NCI-H1930 (cell line): ENCODE results near the gene MAN1A1.
"Not testable (repeated sequence)": the region's sequence is repeated elsewhere in the genome, so short reads cannot be mapped to it uniquely, and the experiment has no call there.

Experiments used
- DNase-seq, 2 experiments: peaks; one replicate each; lab custom pipeline; 2025; lab: John Stamatoyannopoulos, UW

MAN1A1 gene

DNA sequence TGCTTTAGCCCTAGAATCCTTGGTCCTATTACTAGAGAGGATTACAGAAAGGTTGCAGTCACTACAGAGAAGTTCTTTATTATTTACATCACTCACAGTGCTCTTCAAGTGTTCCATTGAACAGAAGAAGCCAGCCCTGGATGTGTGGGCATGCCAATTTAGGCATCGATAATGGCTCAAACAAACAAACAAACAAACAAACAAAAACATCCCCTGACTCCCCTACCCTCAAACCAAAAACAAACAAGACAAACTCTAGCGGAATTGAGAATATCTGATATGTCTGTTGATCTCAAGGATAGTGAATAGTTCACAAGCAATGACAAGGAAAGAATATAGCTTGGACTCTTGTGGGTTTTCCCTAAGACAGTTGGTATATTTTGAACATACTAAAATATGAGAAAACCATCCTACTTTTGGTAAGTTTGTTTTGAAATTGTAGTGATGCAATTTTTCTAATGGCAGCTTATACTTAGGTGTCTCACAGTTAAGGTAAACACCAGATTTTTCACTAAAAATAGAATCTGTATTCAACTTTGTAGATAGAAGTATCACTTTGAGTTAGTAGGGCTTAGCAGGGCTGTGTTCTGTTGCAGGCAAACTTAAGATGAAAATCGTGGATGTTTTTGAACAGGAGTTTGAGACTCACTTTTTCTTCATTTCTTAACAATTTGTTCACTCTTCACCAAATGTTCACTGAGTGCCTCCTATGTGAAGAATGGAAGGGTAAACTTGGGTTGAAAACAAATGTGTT is 178.3 kb downstream of the MAN1A1 start:
- DNase-seq: no peak

DNA sequence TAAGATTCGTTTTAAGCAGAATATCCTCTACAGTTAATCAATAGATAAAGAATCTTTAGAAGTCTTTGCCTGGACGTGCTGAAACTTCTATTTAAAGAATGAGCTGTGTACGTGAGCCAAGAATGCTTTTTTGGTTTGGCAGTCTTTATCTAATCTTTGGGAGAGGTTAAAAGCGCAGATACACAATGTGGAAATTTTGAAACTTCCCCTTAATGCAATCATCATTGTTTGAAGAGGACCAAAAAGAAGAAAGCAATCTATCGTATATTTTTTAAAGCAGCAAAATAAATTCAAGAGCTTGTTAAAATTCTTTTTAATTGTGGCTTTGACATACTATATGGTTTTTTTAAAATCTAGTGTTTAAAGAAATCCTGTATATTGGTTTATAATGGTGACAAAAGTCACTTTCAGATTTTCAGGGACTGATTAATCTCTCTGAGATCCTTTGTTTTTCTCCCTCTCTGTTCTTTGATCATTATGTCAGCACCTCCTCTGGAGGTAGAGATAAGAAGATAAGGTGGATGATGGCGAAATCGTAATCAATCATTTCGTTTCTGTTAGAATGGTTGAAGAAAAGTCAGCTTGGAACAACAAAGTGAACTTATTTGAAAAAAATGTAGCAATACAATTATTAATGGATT is 179.0 kb downstream of the MAN1A1 start:
- no peak for DNase-seq

DNA sequence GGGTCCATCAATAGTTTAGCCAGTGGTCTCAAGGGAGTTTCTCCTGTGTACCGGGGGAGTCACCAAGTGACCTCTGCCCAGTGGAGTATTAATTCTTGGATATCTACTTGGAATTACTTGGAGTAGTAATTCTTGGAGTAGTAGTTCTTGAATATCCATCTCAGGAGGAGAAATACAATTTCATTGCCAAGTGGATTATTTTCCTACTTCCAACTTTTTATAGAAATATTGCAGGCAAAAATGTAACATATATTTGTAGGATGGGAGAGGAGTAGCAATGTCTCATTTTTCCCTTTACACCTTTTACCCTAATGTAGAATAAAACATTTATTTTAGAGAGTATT is 179.5 kb downstream of the MAN1A1 start:
- no peak for DNase-seq

DNA sequence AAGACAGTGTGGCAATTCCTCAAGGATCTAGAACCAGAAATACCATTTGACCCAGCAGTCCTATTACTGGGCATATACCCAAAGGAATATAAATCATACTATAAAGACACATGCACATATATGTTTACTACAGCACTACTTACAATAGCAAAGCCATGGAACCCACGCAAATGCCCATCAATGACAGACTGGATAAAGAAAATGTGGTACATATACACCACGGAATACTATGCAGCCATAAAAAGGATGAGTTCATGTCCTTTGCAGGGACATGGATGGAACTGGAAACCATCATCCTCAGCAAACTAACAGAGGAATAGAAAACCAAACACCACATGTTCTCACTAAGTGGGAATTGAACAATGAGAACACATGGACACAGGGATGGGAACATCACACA is 180.2 kb downstream of the MAN1A1 start:
- not testable (repeated sequence) for DNase-seq

- DNase-seq: no peak
Observed at GRCh38 chr6:119166024-119166784, 183.4 kb downstream of the MAN1A1 start.

GRCh38 chr6:119163006-119163405 is 186.6 kb downstream of the MAN1A1 start:
- no peak for DNase-seq

DNA sequence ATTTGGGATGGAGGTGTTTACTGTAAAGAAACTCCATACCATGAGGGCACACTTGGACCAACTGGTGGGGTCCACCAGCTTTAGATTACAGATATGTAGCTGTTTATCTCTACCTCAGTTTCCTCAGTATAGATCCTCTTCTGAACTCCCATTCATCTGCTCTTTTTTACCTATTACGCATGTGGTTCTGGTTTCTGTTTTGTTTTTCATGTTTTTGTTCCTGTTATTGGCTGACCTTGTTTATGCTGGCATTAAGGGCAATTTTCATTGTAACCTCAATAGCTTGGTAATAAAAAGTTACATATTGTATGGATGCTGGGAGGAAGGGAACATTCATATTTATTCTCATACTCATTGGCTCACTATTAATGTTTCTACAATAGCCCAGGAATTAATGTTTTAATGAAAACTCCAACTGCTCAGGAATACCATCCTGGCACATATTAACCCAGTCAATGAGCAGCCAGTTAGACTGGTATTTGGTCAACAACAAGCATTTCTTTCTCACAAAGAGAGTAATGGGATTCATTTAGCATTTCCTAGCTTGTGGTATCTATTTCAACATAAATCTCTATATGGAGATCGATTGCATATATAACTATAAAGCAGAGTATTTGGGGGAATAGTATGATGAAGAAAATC is 187.3 kb downstream of the MAN1A1 start:
- DNase-seq: no peak

DNA sequence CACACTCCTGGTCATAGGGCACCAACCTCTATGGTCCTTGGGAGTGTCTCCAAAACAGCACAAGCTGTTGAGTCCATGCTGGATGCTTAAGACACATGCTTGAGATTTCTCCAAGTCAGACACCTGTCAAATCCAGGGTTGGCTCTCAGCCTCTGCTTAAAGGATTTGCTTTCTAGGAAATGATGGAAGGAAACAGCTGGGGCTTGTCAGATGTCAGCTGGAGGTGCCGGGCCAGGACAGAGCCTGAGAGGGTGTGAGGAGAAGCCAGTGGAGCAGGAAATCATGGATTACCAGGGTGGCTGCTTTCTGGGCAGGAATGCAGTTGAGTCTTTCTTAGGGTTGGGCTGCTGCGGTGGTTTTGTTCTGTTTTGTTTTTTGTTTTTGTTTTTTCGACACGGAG is 188.1 kb downstream of the MAN1A1 start:
- DNase-seq: no peak

GRCh38 chr6:119160911-119161310 is 188.7 kb downstream of the MAN1A1 start:
- DNase-seq: no peak

GRCh38 chr6:119158057-119158848 is 191.3 kb downstream of the MAN1A1 start:
- no peak for DNase-seq

DNA sequence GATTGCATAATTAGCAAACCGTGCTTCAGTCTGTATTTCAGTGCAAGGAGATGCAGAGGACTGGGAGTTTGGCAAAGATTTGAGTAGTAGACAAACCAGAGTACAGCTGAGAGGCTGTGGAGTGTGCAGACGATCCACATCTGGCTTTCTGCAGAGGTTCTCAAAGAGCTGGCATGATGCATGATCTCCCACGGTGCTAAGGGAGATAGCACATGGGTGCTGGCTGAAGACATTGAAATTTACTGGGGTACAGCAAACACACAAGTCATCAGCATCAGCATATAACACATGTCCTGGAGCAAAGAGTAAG is 192.1 kb downstream of the MAN1A1 start:
- DNase-seq: no peak

- no peak for DNase-seq
Observed at GRCh38 chr6:119156757-119157505, 192.6 kb downstream of the MAN1A1 start.

DNA sequence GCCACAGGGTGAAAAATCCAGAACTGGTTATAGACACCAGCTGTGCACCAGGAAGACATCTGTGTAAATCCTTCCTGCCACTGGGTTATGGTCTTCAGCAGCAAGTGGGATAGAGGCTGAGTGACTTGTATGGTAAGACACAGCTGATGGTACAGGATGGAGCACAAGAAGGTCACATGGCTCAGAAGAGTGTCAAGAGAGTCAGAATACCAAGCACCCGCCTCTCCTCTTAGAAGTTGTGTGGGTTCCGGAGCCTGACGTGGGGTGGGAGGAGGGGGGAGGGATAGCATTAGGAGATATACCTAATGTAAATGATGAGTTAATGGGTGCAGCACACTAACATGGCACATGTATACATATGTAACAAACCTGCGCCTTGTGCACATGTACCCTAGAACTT is 193.5 kb downstream of the MAN1A1 start:
- not testable (repeated sequence) for DNase-seq

- no peak for DNase-seq
Observed at GRCh38 chr6:119152187-119152586, 197.4 kb downstream of the MAN1A1 start.

GRCh38 chr6:119148825-119149525 is 200.6 kb downstream of the MAN1A1 start:
- DNase-seq: no peak

DNA sequence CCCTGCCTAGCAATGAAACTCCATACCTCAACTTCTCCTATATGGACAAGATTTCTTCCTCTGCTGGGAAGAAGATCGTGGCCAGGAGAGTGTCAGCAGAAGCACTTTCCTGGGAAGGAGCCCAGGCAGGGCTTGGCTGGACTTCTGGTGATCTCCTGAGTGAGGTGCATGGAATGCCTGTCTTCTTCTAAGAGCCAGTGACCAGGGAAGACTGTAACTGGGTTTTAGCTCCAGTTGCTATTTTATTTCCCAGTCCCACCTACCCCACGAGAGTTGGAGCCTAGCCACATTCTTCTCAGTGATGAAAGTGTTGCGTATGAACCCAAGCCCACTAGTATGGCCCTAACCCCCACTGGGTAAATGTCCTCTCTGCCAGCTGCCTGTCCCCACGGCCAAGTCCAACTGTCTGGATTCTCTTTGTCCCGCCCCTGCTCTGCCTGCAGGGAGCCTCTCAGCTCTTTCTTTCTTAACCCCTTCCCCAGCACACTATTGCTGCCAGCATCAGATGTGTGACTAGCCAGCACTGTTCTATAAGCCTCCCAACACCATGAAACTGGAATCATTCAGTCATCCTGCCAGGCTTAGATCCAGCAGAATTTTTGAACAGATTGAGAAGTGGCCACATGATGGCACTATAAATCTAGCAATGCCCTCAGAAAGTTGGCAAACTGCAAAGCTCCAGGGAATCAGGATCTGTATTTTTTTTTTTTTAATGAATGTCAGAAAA is 201.3 kb downstream of the MAN1A1 start:
- DNase-seq: peak in 1 of 2 experiments; percentile 17

DNA sequence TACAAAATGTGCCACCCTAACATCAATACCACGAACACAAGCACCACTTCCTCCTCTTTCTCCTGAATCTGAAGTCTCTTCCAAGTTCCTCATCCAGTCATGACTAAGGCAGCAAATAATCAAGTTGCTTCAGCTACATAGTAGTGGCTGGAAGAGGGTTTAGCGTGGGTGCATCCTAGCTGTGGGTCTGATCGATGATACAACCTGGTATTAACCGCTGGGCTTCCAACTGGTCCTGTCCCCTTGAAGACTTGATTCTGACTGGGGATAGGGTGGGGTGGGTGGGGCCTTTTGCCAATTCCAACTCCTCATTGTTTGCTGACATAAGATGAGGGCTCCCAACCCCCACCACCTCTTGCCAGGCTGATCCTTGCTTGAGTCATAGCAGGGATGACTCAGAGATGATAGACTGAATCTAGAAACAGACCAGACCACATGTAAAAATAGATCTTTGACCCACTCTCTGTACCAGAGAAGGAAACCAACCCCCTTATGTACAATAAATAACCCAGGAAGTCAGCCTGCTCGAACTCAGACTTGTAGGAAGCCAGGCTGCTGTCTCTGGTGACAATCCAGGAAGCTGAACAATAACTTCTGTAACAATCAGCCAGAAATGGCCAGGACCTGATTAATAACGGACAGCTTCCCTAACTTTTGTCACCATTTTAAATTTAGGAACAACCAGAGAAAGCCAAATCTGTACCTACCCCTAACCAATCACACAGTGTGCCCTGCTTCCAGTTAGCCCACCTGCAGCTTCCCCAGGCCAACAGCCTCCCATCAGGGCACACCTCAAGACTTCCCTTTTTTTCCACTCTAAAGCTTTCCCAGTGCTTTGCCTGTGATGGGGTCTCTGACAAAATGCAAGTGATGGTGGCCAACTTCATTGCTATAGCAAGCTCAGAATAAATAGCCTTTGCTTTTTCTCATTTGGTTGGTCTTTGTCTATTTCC is 202.2 kb downstream of the MAN1A1 start:
- DNase-seq: no peak

- DNase-seq: no peak
Observed at GRCh38 chr6:119145111-119145510, 204.4 kb downstream of the MAN1A1 start.

- no peak for DNase-seq
Observed at GRCh38 chr6:119142637-119143036, 206.9 kb downstream of the MAN1A1 start.
